GM12891 (cell line): ENCODE results near the gene FHIT.

Experiments
- PAX5 ChIP-seq: IDR thresholded peaks from 2 replicates; pipeline ENCODE4 v1.6.1; 2011; ENCODE audit warnings: low read length, moderate library complexity, mild to moderate bottlenecking; ENCODE audit not compliant: insufficient read depth, severe bottlenecking
- POLR2A ChIP-seq: IDR thresholded peaks from 2 replicates; pipeline ENCODE4 v1.6.1; 2011; ENCODE audit warnings: low read depth, low read length, control low read depth
- POLR2AphosphoS5 ChIP-seq: IDR thresholded peaks from 2 replicates; pipeline ENCODE4 v1.6.1; 2011; ENCODE audit warnings: low read depth, low read length, control low read depth
- POU2F2 ChIP-seq: IDR thresholded peaks from 2 replicates; pipeline ENCODE4 v1.6.1; 2011; ENCODE audit warnings: low read depth, mild to moderate bottlenecking, control low read depth, low read length, moderate library complexity
- SPI1 ChIP-seq: IDR thresholded peaks from 2 replicates; pipeline ENCODE4 v1.6.1; 2011; ENCODE audit warnings: low read depth, low read length, control low read depth
- TAF1 ChIP-seq: IDR thresholded peaks from 2 replicates; pipeline ENCODE4 v1.6.1; 2011; ENCODE audit warnings: low read depth, low read length, control low read depth

DNA sequence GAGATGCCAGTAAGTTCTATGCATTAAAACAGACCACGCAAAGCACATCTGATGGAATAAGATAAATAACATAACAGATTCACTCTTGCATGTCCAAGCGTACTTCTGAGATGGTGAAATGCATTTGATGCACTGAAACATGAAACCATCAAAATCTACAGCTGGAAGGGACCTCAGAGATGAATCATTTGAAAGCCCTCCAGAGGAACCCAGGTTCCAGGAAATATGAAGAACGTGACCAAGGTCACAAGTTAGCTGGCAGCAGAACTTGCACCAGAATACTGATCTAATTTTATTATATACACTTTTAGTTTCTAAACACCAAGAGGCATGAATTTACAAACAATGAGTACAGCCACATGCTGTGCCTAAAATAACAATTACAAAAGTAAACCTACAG lies 957.1 kb downstream of the FHIT start:
- TF ChIP-seq SPI1, result no peak
- no peak for TF ChIP-seq POLR2A
- no peak for TF ChIP-seq TAF1
- TF ChIP-seq POLR2AphosphoS5, result no peak
- no peak for TF ChIP-seq PAX5
- no peak for TF ChIP-seq POU2F2
